K562 (cell line): Measurements from ENCODE around the gene AMBP. TPM values are rescaled to one million over a fixed set of nuclear protein-coding genes. Genes with fewer than 3 reads are reported as not detected.
"Not testable (repeated sequence)": the region's sequence is repeated elsewhere in the genome, so short reads cannot be mapped to it uniquely, and the experiment has no call there.

Experiments used
- ATAC-seq: fragments of 200-7000 bp; cut with Tn5 transposase; 3 replicates; pipeline ENCODE4 v1.9.1; 2020; ENCODE audit warnings: moderate library complexity
- BruUV-seq: library from RNA; stranded (reverse); fragments of 400-500 nt; replicated peaks from 2 replicates; lab custom pipeline; 2021; lab: Mats Ljungman, UMichigan
- CTCF ChIA-PET: fragments of 300-600 bp; formaldehyde crosslinking; extraction: SDS; loops from one replicate; lab custom pipeline; 2021; ENCODE audit warnings: low intra/inter-chr PET ratio; lab: Yijun Ruan, JAX
- POLR2A ChIA-PET: fragments of 300-600, 350-650 bp; sonication (Branson Sonifier 250); formaldehyde crosslinking; extraction: SDS; loops from one replicate; lab custom pipeline; 2021; ENCODE audit warnings: antibody characterized with exemption, inconsistent platforms; lab: Yijun Ruan, JAX
- DNase-seq, 4 experiments: peaks; one replicate each; pipeline versions ENCODE4 v3.0.0 to v3.0.0-alpha.2; 2011 to 2018; ENCODE audit warnings: low spot score in 3 of 4, mixed read lengths in 3 of 4; ENCODE audit errors: extremely low read depth in 1 of 4
- FAIRE-seq: peaks from 2 replicates; lab custom pipeline; 2011; peaks lifted over from hg19 to GRCh38; lab: Jason Lieb, UNC
- H2AFZ ChIP-seq: 2 replicates; pipeline ENCODE4 v1.6.0; 2011; ENCODE audit warnings: low read depth, low read length, control low read depth, inconsistent platforms
- H3K27ac ChIP-seq: fragments of 200-600 bp; 3 replicates; pipeline ENCODE4 v1.8.0; 2011; ENCODE audit warnings: low read depth, mild to moderate bottlenecking, control low read depth, inconsistent platforms, low read length, moderate library complexity, mixed read lengths; ENCODE audit errors: extremely low read depth
- H3K27me3 ChIP-seq, 2 experiments: fragments of 300-600 bp in 1 of 2; 2 replicates in 1 of 2; 3 replicates in 1 of 2; pipeline versions ENCODE4 v1.6.0 to v1.8.0; 2011; ENCODE audit warnings: inconsistent platforms in 2 of 2, low read length in 2 of 2, mild to moderate bottlenecking in 1 of 2, mixed read lengths in 1 of 2, moderate library complexity in 1 of 2; ENCODE audit not compliant: control insufficient read depth in 2 of 2, insufficient read depth in 2 of 2
- H3K36me3 ChIP-seq: fragments of 300-600 bp; 3 replicates; pipeline ENCODE4 v1.8.0; 2011; ENCODE audit warnings: mild to moderate bottlenecking, low read length, inconsistent platforms; ENCODE audit not compliant: control insufficient read depth, insufficient read depth
- H3K4me1 ChIP-seq, 2 experiments: fragments of 200-600 bp in 1 of 2; replicated peaks in 1 of 2; 2 replicates in 1 of 2; 3 replicates in 1 of 2; pipeline versions ENCODE4 v1.5.1 to v1.8.0; 2011; ENCODE audit warnings: inconsistent platforms in 2 of 2, low read length in 2 of 2, mild to moderate bottlenecking in 1 of 2, mixed read lengths in 1 of 2, moderate library complexity in 1 of 2; ENCODE audit not compliant: control insufficient read depth in 2 of 2, insufficient read depth in 2 of 2
- H3K4me2 ChIP-seq: 2 replicates; pipeline ENCODE4 v1.6.1; 2011; ENCODE audit warnings: low read length, control low read depth, inconsistent platforms, mixed read lengths; ENCODE audit not compliant: insufficient read depth
- H3K4me3 ChIP-seq: fragments of 200-600 bp; sonication (generic), shearing (Covaris generic); 2 replicates; pipeline ENCODE4 v1.5.1; 2016; ENCODE audit warnings: control low read depth, inconsistent platforms
- H3K79me2 ChIP-seq: fragments of 200-600 bp; 3 replicates; pipeline ENCODE4 v1.8.0; 2011; ENCODE audit warnings: low read length, inconsistent platforms; ENCODE audit not compliant: control insufficient read depth, insufficient read depth
- H3K9ac ChIP-seq, 2 experiments: 2 replicates each; pipeline versions ENCODE4 v1.6.0 to v1.6.1; 2011; ENCODE audit warnings: low read depth in 2 of 2, low read length in 2 of 2, control low read depth in 1 of 2, inconsistent platforms in 1 of 2, mild to moderate bottlenecking in 1 of 2, mixed read lengths in 1 of 2; ENCODE audit not compliant: insufficient read depth in 1 of 2
- H3K9me1 ChIP-seq: one replicate; pipeline ENCODE4 v1.6.0; 2011; ENCODE audit warnings: inconsistent platforms, mild to moderate bottlenecking, low read length, moderate library complexity; ENCODE audit not compliant: control insufficient read depth, insufficient read depth
- H3K9me3 ChIP-seq: replicated peaks from 2 replicates; pipeline ENCODE4 v1.5.1; 2011; ENCODE audit warnings: low read depth, low read length, inconsistent platforms; ENCODE audit not compliant: control insufficient read depth, insufficient read depth
- H4K20me1 ChIP-seq: replicated peaks from 2 replicates; pipeline ENCODE4 v1.6.1; 2011; ENCODE audit warnings: low read length, inconsistent platforms, mixed read lengths; ENCODE audit not compliant: control insufficient read depth, insufficient read depth
- GABPB2 ChIP-seq: fragments of 250-450 bp; sonication (Bioruptor Pico); conservative IDR thresholded peaks from 2 replicates; pipeline ENCODE4 v1.5.1; 2021; ENCODE audit warnings: mild to moderate bottlenecking
- WGBS: fragments of 100-300 bp; shearing (Covaris generic); methylation state at CpG from one replicate; pipeline ENCODE4 v1.1.6; 2016; ENCODE audit warnings: low coverage, mixed read lengths; ENCODE audit not compliant: insufficient coverage; ENCODE audit errors: missing lambda C conversion rate; 5-methylcytosine and 5-hydroxymethylcytosine counted together
- in situ Hi-C: fragments of 300-500 bp; cut with MboI; formaldehyde crosslinking; loops from 4 replicates; pipeline ENCODE4 v1.15.0; 2018; ENCODE audit warnings: inconsistent platforms, mixed read lengths
- intact Hi-C: fragments of 100-400 bp; cut with micrococcal nuclease; formaldehyde crosslinking; loops from 2 replicates; pipeline ENCODE4 v1.14.2; 2022
- polyA plus RNA-seq, 8 experiments: library from polyadenylated mRNA; depleted of rRNA in 4 of 8; stranded (reverse) in 5 of 8; unstranded in 3 of 8; fragments of >200 nt; fragmentation: Nextera tagmentation in 2 of 8; fragmentation: Illumina TruSeq in 1 of 8; extraction: Ambion mirVana in 2 of 8; extraction: Trizol in 1 of 8; gene quantifications; 2 replicates each; pipeline versions ENCODE4 v1.2.1 to v1.2.3, GENCODE V29; 2011 to 2014; ENCODE audit warnings: inconsistent platforms in 1 of 8, missing spikeins in 1 of 8
- total RNA-seq, 7 experiments: library from RNA; depleted of rRNA in 6 of 7; stranded (reverse); fragments of >200 nt in 6 of 7; fragmentation: Illumina TruSeq in 2 of 7; extraction: Trizol in 2 of 7; gene quantifications; 2 replicates each; pipeline versions ENCODE4 v1.2.1 to v1.2.3, GENCODE V29; 2011 to 2021; ENCODE audit warnings: low replicate concordance in 1 of 7
- TF ChIP-seq, protein P1 (sequence below): fragments of 450-650 bp; IDR thresholded peaks from 2 replicates; pipeline ENCODE4 v1.6.1; 2017; ENCODE audit warnings: antibody characterized with exemption, mild to moderate bottlenecking
- TF ChIP-seq, protein P2 (sequence below): fragments of 250-450 bp; sonication (Bioruptor Pico); IDR thresholded peaks from 2 replicates; pipeline ENCODE4 v1.9.0; 2021; ENCODE audit warnings: mild to moderate bottlenecking
- TF ChIP-seq, protein P3 (sequence below): fragments of 450-650 bp; IDR thresholded peaks from 2 replicates; pipeline ENCODE4 v1.6.1; 2016; ENCODE audit warnings: borderline replicate concordance

The AMBP gene
- total and polyA plus RNA-seq, 9 of the 15 experiments (the other 6 are each of a cell fraction or from before 2014, with no cell fraction given): 1.3 TPM; not detected in 8

DNA sequence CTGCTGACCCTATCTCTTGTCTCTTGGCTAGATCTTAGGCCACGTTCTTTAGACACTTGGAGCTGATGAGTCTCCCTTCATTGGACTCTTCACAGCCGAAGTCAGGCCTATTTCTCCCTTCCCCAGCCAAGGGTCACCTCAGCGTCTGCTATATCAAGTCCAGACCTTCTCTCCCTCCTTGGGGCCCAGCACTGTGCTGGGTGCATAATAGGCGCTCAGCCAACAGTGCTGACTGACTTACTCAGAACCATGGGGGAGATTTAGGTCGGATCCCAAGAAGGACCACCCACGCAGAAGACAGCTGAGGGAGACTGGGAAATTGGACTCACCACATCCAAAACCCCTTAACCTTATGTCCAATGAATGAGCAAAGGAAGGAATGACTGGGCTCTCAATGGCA, 5.6 kb upstream of the AMBP start (continued):
- TF ChIP-seq, protein P1, sequence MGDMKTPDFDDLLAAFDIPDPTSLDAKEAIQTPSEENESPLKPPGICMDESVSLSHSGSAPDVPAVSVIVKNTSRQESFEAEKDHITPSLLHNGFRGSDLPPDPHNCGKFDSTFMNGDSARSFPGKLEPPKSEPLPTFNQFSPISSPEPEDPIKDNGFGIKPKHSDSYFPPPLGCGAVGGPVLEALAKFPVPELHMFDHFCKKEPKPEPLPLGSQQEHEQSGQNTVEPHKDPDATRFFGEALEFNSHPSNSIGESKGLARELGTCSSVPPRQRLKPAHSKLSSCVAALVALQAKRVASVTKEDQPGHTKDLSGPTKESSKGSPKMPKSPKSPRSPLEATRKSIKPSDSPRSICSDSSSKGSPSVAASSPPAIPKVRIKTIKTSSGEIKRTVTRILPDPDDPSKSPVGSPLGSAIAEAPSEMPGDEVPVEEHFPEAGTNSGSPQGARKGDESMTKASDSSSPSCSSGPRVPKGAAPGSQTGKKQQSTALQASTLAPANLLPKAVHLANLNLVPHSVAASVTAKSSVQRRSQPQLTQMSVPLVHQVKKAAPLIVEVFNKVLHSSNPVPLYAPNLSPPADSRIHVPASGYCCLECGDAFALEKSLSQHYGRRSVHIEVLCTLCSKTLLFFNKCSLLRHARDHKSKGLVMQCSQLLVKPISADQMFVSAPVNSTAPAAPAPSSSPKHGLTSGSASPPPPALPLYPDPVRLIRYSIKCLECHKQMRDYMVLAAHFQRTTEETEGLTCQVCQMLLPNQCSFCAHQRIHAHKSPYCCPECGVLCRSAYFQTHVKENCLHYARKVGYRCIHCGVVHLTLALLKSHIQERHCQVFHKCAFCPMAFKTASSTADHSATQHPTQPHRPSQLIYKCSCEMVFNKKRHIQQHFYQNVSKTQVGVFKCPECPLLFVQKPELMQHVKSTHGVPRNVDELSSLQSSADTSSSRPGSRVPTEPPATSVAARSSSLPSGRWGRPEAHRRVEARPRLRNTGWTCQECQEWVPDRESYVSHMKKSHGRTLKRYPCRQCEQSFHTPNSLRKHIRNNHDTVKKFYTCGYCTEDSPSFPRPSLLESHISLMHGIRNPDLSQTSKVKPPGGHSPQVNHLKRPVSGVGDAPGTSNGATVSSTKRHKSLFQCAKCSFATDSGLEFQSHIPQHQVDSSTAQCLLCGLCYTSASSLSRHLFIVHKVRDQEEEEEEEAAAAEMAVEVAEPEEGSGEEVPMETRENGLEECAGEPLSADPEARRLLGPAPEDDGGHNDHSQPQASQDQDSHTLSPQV: no peak
- TF ChIP-seq, protein P2, sequence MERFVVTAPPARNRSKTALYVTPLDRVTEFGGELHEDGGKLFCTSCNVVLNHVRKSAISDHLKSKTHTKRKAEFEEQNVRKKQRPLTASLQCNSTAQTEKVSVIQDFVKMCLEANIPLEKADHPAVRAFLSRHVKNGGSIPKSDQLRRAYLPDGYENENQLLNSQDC (CRISPR knock-in tag): no peak
- TF ChIP-seq GABPB2: no peak
- TF ChIP-seq, protein P3, sequence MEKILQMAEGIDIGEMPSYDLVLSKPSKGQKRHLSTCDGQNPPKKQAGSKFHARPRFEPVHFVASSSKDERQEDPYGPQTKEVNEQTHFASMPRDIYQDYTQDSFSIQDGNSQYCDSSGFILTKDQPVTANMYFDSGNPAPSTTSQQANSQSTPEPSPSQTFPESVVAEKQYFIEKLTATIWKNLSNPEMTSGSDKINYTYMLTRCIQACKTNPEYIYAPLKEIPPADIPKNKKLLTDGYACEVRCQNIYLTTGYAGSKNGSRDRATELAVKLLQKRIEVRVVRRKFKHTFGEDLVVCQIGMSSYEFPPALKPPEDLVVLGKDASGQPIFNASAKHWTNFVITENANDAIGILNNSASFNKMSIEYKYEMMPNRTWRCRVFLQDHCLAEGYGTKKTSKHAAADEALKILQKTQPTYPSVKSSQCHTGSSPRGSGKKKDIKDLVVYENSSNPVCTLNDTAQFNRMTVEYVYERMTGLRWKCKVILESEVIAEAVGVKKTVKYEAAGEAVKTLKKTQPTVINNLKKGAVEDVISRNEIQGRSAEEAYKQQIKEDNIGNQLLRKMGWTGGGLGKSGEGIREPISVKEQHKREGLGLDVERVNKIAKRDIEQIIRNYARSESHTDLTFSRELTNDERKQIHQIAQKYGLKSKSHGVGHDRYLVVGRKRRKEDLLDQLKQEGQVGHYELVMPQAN: no peak

DNA sequence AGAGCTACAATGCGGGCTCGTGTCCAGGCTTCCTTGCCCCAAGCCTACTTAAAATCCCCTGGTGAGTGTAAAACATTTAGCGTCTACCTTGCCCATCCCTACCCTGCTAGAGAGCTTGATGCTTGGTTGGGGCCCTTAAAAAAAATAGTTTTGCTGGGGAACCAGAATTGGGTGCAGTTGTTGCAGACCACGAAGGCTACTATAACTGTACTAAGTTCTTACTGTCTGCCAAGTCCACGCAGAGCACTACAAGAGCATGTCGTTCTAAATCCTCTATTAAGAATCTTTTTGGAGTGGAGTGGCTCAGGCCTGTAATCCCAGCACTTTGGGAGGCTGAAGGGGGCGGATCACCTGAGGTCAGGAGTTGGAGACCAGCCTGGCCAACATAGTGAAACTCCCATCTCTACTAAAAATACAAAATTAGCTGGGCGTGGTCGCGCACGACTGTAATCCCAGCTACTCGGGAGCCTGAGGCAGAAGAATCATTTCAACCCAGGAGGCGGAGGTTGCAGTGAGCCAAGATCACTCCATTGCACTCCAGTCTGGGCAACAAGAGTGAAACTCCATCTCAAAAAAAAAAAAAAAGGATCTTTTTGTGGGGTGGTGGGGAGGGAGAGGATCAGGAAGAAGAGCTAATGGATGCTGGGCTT, 4.8 kb upstream of the AMBP start:
- intact Hi-C loops: loop anchor here (1.0 kb wide), 1 partner anchor 208 kb away; no protein-coding TSS in a partner anchor
- POLR2A ChIA-PET: interaction anchor here (0.7 to 1.3 kb wide), 2 partner anchors 120 to 208 kb away, joined by 3 to 4 read pairs; no protein-coding TSS in a partner anchor
- H4K20me1 ChIP-seq, H3K36me3 ChIP-seq, BruUV-seq, CTCF ChIA-PET, DNase-seq, H3K9ac ChIP-seq, H3K4me3 ChIP-seq, H3K4me1 ChIP-seq, H3K9me3 ChIP-seq, H3K9me1 ChIP-seq, H3K79me2 ChIP-seq, H2AFZ ChIP-seq, H3K4me2 ChIP-seq, FAIRE-seq, H3K27ac ChIP-seq, ATAC-seq: not testable (repeated sequence)
- H3K27me3 ChIP-seq: peaks cover 7 to 53% of the 10 kb centered on the region in 2 experiments; a peak in 4 of 5 replicates
- WGBS: 7% methylated on average over 13 of the region's 13 CpGs
- in situ Hi-C loops: loop anchor here (10.0 kb wide), 1 partner anchor 202 kb away; no protein-coding TSS in a partner anchor
